Measurements from ENCODE around the gene HSD3B1. TPM values are rescaled to one million over a fixed set of nuclear protein-coding genes. Genes with fewer than 3 reads are reported as not detected.

Gene HSD3B1
- polyA plus RNA-seq, 2 of the 4 experiments (the other 2 are of a cell fraction): not detected

DNA sequence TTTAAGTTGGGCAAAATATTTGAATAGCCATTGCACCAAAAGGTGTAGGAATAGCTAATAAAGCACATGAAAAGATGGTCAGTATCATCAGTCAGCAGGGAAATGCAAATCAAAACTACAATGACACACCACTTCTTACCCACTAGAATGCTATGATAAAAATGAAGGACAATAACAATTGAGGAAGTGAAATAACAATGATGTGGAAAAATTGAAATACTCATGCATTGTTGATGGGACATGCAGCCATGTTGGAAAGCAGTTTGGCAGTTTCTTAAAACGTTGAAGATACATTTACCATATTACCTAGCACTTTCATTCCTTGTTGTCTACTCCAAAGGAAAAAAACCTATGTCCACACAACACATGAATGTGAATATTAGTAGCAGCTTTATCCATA lies 28.4 kb downstream of the HSD3B1 start (continued):
- TF ChIP-seq, protein P1, sequence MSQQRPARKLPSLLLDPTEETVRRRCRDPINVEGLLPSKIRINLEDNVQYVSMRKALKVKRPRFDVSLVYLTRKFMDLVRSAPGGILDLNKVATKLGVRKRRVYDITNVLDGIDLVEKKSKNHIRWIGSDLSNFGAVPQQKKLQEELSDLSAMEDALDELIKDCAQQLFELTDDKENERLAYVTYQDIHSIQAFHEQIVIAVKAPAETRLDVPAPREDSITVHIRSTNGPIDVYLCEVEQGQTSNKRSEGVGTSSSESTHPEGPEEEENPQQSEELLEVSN (IDR thresholded peaks at IDR 0.05; ENCODE audit: borderline replicate concordance, low read depth): no peak
- no peak for TF ChIP-seq ZC3H11A (IDR thresholded peaks at IDR 0.05)

DNA sequence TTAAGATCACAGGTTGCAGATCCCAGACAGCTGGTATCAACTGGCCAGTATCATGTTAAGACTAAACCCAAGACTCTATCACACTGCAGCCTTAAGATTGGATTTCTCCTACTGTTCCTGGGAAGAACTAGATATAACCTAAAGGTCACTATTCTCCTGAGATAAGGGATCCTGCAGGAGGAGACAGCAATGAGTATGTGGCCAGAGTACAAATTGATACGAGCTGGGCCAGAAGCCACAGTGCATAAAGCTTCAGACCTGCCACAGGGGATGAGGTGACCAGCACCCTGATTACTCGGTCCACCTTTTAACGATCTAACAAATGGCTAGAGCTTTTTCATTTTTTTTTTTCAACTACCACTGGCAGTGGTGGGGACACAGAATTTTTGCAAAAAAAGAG lies 31.0 kb downstream of the HSD3B1 start:
- POLR2A ChIA-PET: no interaction called here
- WGBS (ENCODE audit: missing lambda C conversion rate): 24% methylated on average over 3 of the region's 3 CpGs
- no peak for ATAC-seq
- CTCF ChIA-PET: interaction anchor here (0.6 kb wide), 1 partner anchor 1690 kb away, joined by 3 read pairs; no protein-coding TSS in a partner anchor
- peaks cover 5% of the 10 kb centered on the region; the same call in 1 of the 3 replicates for H3K4me1 ChIP-seq
- no peak for DNase-seq (ENCODE audit: low read depth in 1 of 2, low spot score in 1 of 2)
- H3K4me3 ChIP-seq: no peak overlapping the region
- FAIRE-seq: no peak
- H3K27ac ChIP-seq: no peak overlapping the region
- H3K9me3 ChIP-seq: no peaks in the 10 kb centered on the region
- TF ChIP-seq TFCP2L1 (CRISPR knock-in tag; IDR thresholded peaks at IDR 0.05) (no peak), HEYL (CRISPR knock-in tag; IDR thresholded peaks at IDR 0.05) (no peak), RCOR1 (IDR thresholded peaks at IDR 0.05; ENCODE audit: low read depth, low read length) (no peak), MAZ (IDR thresholded peaks at IDR 0.05; ENCODE audit: borderline replicate concordance, low read depth, low read length) (no peak), POLR2AphosphoS2 (conservative IDR thresholded peaks at IDR 0.05; ENCODE audit: low read length) (no peak), JUN (IDR thresholded peaks at IDR 0.05) (no peak), RFX5 (IDR thresholded peaks at IDR 0.05) (no peak), MYC (IDR thresholded peaks at IDR 0.05; ENCODE audit: borderline replicate concordance, low read length) (no peak), RNF2 (IDR thresholded peaks at IDR 0.05; ENCODE audit: borderline replicate concordance, low read depth) (no peak), BHLHE40 (IDR thresholded peaks at IDR 0.05; ENCODE audit: low read depth, low read length) (no peak), HDAC2 (IDR thresholded peaks at IDR 0.05) (no peak), PHF8 (IDR thresholded peaks at IDR 0.05; ENCODE audit: borderline replicate concordance, low read depth) (no peak), CHD4 (IDR thresholded peaks at IDR 0.05; ENCODE audit: borderline replicate concordance) (no peak), KDM1A (IDR thresholded peaks at IDR 0.05; ENCODE audit: low read depth) (no peak)
- TF ChIP-seq, protein P1 (IDR thresholded peaks at IDR 0.05; ENCODE audit: borderline replicate concordance, low read depth): no peak
- TF ChIP-seq, protein P2, sequence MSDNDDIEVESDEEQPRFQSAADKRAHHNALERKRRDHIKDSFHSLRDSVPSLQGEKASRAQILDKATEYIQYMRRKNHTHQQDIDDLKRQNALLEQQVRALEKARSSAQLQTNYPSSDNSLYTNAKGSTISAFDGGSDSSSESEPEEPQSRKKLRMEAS (IDR thresholded peaks at IDR 0.05): no peak
- TF ChIP-seq, protein P3, sequence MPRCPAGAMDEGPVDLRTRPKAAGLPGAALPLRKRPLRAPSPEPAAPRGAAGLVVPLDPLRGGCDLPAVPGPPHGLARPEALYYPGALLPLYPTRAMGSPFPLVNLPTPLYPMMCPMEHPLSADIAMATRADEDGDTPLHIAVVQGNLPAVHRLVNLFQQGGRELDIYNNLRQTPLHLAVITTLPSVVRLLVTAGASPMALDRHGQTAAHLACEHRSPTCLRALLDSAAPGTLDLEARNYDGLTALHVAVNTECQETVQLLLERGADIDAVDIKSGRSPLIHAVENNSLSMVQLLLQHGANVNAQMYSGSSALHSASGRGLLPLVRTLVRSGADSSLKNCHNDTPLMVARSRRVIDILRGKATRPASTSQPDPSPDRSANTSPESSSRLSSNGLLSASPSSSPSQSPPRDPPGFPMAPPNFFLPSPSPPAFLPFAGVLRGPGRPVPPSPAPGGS (IDR thresholded peaks at IDR 0.05): no peak
- H3K4me2 ChIP-seq: no peak overlapping the region

DNA sequence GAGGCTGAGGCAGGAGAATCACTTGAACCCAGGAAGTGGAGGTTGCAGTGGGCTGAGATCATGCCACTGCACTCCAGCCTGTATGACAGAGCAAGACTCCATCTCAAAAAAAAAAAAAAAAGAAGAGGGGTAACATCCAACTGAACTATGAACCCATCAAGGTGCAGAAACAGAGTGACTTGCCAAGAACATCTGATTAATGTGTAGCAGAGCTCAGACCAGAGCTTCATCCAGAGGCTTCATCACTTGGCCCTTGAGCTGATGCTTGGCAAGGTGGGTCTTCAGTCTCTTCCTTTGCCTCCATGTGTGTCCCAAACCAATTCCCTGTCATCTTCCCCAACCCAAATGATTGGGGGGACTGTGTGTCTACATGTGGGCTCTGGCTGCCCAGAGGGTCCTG lies 32.6 kb downstream of the HSD3B1 start:
- ChIA-PET POLR2A (no interaction called here), CTCF (no interaction called here)
- DNase-seq (ENCODE audit: low read depth in 1 of 2, low spot score in 1 of 2): no peak
- Histone ChIP-seq H3K9me3 (no peaks in the 10 kb centered on the region), H3K4me3 (no peak overlapping the region), H3K4me1 (peaks cover 5% of the 10 kb centered on the region; the same call in 1 of the 3 replicates), H3K27ac (no peak overlapping the region), H3K4me2 (no peak overlapping the region)
- no peak for FAIRE-seq
- no peak for ATAC-seq
- TF ChIP-seq JUN (IDR thresholded peaks at IDR 0.05) (no peak), MAFK (IDR thresholded peaks at IDR 0.05; ENCODE audit: partially characterized antibody) (no peak), ZSCAN20 (CRISPR knock-in tag; IDR thresholded peaks at IDR 0.05) (no peak), CHD2 (IDR thresholded peaks at IDR 0.05; ENCODE audit: low read length, partially characterized antibody) (no peak), POLR2AphosphoS2 (conservative IDR thresholded peaks at IDR 0.05; ENCODE audit: low read length) (no peak), NFE2L2 (conservative IDR thresholded peaks at IDR 0.05; ENCODE audit: low read length) (no peak), MYC (IDR thresholded peaks at IDR 0.05; ENCODE audit: borderline replicate concordance, low read length) (no peak), RARB (CRISPR knock-in tag; IDR thresholded peaks at IDR 0.05) (no peak), ZFP36 (IDR thresholded peaks at IDR 0.05; ENCODE audit: borderline replicate concordance, partially characterized antibody) (no peak), FOSL2 (IDR thresholded peaks at IDR 0.05) (no peak), FOSL2 (CRISPR knock-in tag; IDR thresholded peaks at IDR 0.05) (no peak), HOXB13 (CRISPR knock-in tag; IDR thresholded peaks at IDR 0.05; ENCODE audit: low read depth) (no peak), CBX8 (IDR thresholded peaks at IDR 0.05) (no peak), HOXB5 (CRISPR knock-in tag; IDR thresholded peaks at IDR 0.05) (no peak), KDM1A (IDR thresholded peaks at IDR 0.05; ENCODE audit: low read depth) (no peak)
- TF ChIP-seq, protein P4, sequence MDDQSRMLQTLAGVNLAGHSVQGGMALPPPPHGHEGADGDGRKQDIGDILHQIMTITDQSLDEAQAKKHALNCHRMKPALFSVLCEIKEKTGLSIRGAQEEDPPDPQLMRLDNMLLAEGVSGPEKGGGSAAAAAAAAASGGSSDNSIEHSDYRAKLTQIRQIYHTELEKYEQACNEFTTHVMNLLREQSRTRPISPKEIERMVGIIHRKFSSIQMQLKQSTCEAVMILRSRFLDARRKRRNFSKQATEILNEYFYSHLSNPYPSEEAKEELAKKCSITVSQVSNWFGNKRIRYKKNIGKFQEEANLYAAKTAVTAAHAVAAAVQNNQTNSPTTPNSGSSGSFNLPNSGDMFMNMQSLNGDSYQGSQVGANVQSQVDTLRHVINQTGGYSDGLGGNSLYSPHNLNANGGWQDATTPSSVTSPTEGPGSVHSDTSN (IDR thresholded peaks at IDR 0.05): no peak
- TF ChIP-seq, protein P5, sequence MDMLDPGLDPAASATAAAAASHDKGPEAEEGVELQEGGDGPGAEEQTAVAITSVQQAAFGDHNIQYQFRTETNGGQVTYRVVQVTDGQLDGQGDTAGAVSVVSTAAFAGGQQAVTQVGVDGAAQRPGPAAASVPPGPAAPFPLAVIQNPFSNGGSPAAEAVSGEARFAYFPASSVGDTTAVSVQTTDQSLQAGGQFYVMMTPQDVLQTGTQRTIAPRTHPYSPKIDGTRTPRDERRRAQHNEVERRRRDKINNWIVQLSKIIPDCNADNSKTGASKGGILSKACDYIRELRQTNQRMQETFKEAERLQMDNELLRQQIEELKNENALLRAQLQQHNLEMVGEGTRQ (IDR thresholded peaks at IDR 0.05): no peak

All from A549 (cell line).